ENCODE results near the gene UBASH3B. TPM values are rescaled to one million over a fixed set of nuclear protein-coding genes. Genes with fewer than 3 reads are reported as not detected.

UBASH3B gene
- total RNA-seq, 2 experiments from 2014 or later = 54.7 to 73.0 TPM

- ChIA-PET POLR2A (interaction anchor here (0.7 to 3.0 kb wide), 3 partner anchors 8 to 109 kb away, joined by 3 to 17 read pairs (median 3); partner anchors contain the start of gene UBASH3B), CTCF (ENCODE audit: unreplicated experiment) (no interaction called here)
- H3K4me2 ChIP-seq (ENCODE audit: low read length) = no peak overlapping the region
- H3K79me2 ChIP-seq (ENCODE audit: insufficient read depth, low read depth, low read length) = no peaks in the 10 kb centered on the region
- DNase-seq (ENCODE audit: low spot score) = no peak
- no peaks in the 10 kb centered on the region for H4K20me1 ChIP-seq (ENCODE audit: insufficient read depth, low read length)
- no peaks in the 10 kb centered on the region for H3K9me2 ChIP-seq (ENCODE audit: insufficient read depth, low read length)
- no peak overlapping the region for H3K4me3 ChIP-seq (ENCODE audit: low read depth, low read length, poor library complexity, severe bottlenecking)
- no peak overlapping the region for H3K27ac ChIP-seq (ENCODE audit: low read depth, low read length, poor library complexity, severe bottlenecking)
- no peak for TF ChIP-seq EZH2phosphoT487 (IDR thresholded peaks at IDR 0.05; ENCODE audit: borderline replicate concordance, low read depth, low read length)
- TF ChIP-seq, protein P1, sequence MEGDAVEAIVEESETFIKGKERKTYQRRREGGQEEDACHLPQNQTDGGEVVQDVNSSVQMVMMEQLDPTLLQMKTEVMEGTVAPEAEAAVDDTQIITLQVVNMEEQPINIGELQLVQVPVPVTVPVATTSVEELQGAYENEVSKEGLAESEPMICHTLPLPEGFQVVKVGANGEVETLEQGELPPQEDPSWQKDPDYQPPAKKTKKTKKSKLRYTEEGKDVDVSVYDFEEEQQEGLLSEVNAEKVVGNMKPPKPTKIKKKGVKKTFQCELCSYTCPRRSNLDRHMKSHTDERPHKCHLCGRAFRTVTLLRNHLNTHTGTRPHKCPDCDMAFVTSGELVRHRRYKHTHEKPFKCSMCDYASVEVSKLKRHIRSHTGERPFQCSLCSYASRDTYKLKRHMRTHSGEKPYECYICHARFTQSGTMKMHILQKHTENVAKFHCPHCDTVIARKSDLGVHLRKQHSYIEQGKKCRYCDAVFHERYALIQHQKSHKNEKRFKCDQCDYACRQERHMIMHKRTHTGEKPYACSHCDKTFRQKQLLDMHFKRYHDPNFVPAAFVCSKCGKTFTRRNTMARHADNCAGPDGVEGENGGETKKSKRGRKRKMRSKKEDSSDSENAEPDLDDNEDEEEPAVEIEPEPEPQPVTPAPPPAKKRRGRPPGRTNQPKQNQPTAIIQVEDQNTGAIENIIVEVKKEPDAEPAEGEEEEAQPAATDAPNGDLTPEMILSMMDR (conservative IDR thresholded peaks at IDR 0.05; ENCODE audit: low read length) = no peak
- no peaks in the 10 kb centered on the region for H3K9me3 ChIP-seq (ENCODE audit: low read length)
- no TSS peak for BruUV-seq (replicated peaks)
- no peak overlapping the region for H2AFZ ChIP-seq (ENCODE audit: low read length)
- intact Hi-C loops (cut with micrococcal nuclease; ENCODE audit: unreplicated experiment) = no loop called here
- no peaks in the 10 kb centered on the region for H3K36me3 ChIP-seq (ENCODE audit: insufficient read depth, low read length)
- peaks cover 15% of the 10 kb centered on the region for H3K4me1 ChIP-seq (ENCODE audit: insufficient read depth, low read length, poor library complexity, severe bottlenecking)
These were observed 9.7 kb upstream of the UBASH3B start for GRCh38 chr11:122645847-122646246.

DNA sequence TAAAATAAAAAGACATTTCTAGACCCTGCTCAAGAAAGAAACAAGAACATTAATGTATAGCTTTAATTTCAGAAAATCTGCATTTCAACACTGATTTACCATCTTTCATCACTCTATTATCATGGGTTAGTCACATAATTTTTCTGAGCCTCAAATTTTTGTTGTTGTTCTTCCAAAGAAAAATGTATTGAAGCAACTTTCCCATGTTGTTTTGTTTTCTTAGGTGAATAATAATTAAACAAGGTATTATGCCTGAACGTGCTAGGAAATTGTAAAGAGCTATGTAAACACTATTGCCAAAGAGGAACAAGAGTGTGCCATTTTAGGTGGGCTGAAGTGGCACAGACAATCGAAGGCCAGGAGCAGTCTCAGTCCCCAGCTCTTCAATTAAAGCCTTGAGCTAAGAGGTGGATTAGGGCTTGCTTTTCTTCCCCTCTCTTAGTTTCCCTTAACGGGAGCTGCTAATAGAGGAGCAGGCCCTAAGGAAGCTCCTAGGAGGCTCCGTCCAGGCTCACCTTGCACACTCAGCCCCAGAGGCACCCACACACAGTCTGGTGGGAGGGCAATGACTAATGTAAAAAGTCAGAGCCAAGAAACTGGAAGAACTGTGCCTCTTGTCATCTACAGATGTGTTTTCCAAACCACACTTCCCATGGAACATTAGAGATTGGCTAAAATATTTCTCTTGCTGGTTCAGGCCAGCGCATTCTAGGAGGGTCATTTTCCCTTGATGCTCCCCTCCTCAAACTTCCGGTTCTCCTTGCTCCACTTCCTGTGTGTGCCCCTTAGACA is 8.8 kb upstream of the UBASH3B start:
- Histone ChIP-seq H3K79me2 (ENCODE audit: insufficient read depth, low read depth, low read length) (no peaks in the 10 kb centered on the region), H3K9me3 (ENCODE audit: low read length) (no peaks in the 10 kb centered on the region), H3K9me2 (ENCODE audit: insufficient read depth, low read length) (no peaks in the 10 kb centered on the region), H3K27ac (ENCODE audit: low read depth, low read length, poor library complexity, severe bottlenecking) (no peak overlapping the region), H2AFZ (ENCODE audit: low read length) (peak overlapping the region; percentile 62), H3K4me1 (ENCODE audit: insufficient read depth, low read length, poor library complexity, severe bottlenecking) (peaks cover 15% of the 10 kb centered on the region), H4K20me1 (ENCODE audit: insufficient read depth, low read length) (no peaks in the 10 kb centered on the region), H3K36me3 (ENCODE audit: insufficient read depth, low read length) (no peaks in the 10 kb centered on the region), H3K4me2 (ENCODE audit: low read length) (peak overlapping the region; percentile 25; the same call in 1 of the 2 replicates), H3K4me3 (ENCODE audit: low read depth, low read length, poor library complexity, severe bottlenecking) (no peak overlapping the region)
- BruUV-seq (replicated peaks) = no TSS peak
- DNase-seq (ENCODE audit: low spot score) = no peak
- intact Hi-C loops (cut with micrococcal nuclease; ENCODE audit: unreplicated experiment) = no loop called here
- CTCF ChIA-PET (ENCODE audit: unreplicated experiment) = interaction anchor here (2.4 kb wide), 1 partner anchor 109 kb away, joined by 14 read pairs; no protein-coding TSS in a partner anchor
- TF ChIP-seq EZH2phosphoT487 (IDR thresholded peaks at IDR 0.05; ENCODE audit: borderline replicate concordance, low read depth, low read length) = no peak
- TF ChIP-seq, protein P1 (conservative IDR thresholded peaks at IDR 0.05; ENCODE audit: low read length) = no peak
- POLR2A ChIA-PET = interaction anchor here (0.6 to 3.0 kb wide), 8 partner anchors 9 to 125 kb away, joined by 3 to 17 read pairs (median 3); partner anchors contain the start of gene UBASH3B

Measured in OCI-LY7 (cell line).